ENCODE measurements around the gene ARHGEF18.
"Not testable (repeated sequence)": the region's sequence is repeated elsewhere in the genome, so short reads cannot be mapped to it uniquely, and the experiment has no call there.

ARHGEF18 gene

DNA sequence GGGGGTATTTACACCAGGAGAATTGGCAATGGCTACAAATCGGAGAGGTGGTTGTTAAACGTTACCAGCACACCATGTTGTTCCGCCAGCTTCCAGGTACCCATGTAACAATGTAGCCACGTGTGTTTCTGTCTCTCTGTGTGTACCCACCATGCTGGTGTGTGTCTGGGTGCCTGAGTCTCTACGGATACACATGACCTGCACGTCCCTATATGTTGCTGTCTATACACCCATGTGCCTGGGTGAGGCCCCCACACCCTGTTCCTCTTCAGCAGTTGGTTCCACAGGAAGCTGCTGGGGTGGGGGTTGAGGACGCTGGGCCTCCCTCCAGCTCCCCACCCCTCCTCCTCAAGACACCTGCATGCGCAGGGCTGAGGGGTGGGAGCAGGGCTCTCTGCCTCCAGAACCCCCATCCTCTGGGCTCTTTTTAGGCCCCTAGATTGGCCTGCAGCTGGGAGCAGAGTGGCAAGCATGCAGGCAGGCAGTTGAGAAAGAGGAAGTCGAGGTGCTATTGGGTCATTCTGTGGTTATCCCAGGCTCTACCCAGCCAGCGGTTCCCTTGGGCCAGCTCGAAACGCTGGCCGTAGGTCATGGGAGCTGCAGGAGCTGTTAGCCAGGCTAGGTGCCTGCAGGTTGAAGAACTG lies at the start of gene ARHGEF18:
ARHGEF18 (plus strand) TSS at position 351 of the 644 bp plus-strand sequence. CDS start 13,954 bp downstream, outside the sequence.
- no peak for DNase-seq

GRCh38 chr19:7301525-7301924 lies 47.2 kb upstream of the ARHGEF18 start:
- no peak for DNase-seq

DNA sequence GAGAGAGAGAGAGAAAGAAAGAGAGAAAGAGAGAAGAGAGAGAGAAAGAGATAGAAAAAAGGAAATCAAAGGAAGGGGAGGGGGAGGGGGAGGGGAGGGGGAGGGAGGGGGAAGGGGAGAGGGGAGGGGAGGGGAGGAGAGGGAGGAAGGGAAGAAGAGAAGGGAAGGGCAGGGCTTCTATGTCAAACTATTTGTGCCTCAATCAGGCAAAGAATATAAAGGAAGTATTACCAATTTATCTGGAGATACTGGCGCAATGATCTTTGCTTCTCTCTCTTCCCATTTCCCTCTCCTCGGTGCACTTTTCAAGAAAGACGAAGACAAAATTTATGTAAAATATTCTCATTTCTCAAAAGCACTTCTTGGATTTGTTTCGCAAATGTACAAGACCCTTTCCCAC lies 45.3 kb upstream of the ARHGEF18 start:
- no peak for DNase-seq

- DNase-seq: no peak
Observed at GRCh38 chr19:7304200-7304599, 44.5 kb upstream of the ARHGEF18 start.

- DNase-seq: no peak
Observed at GRCh38 chr19:7307590-7308218, 41.0 kb upstream of the ARHGEF18 start.

GRCh38 chr19:7308327-7308726 lies 40.4 kb upstream of the ARHGEF18 start:
- DNase-seq: not testable (repeated sequence)

DNA sequence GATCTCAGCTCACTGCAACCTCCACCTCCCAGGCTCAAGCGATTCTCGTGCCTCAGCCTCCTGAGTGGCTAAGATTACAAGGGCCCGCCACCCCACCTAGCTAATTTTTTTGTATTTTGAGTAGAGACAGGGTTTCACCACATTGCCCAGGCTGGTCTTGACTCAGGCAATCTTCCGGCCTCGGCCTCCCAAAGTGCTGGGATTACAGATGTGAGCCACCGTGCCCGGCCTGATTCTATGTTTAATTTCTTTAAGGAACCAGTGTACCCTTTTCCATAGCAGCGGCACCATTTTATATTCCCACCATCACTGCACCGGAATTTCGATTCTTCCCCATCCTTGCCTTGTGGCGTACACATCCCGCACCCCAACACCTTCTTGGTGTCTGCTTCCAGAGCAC lies 36.8 kb upstream of the ARHGEF18 start:
- DNase-seq: no peak

DNA sequence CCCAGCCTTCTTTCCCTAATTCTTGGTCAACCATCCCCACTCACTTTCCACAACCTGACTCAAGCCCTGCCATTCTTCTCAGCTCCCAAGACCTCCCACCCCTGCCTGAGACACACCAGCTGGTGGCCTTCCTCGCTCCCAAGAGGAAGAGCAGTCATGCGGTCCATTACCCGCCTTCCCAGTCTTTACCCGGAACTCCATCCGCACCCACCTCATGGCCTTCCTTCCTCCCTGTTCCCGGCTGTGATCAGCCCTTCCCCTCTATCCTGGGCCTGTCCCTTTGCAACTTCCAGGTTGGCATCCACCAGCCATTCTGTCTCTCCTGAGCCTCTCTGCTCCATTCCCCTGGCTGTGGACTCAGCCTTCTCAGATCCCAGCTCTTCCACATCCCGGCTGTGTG lies 35.9 kb upstream of the ARHGEF18 start:
- DNase-seq: no peak

DNA sequence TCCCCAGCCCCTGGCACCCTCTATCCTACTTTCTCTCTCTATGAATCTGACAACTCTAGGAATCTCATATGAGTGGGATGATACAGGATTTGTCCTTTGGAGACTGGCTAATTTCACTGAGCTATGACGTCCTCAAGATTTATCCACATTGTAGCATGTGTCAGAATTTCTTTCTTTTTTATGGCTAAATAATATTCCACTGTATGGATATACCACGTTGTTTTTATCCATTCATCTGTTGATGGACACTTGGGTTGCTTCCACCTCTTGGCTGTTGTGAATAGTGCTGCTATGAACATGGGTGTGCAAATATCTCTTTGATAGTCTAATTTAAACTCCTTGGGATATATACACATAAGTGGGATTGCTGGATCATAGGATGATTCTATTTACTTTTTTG lies 30.6 kb upstream of the ARHGEF18 start:
- no peak for DNase-seq

- DNase-seq: no peak
Observed at GRCh38 chr19:7326105-7326877, 22.4 kb upstream of the ARHGEF18 start.

DNA sequence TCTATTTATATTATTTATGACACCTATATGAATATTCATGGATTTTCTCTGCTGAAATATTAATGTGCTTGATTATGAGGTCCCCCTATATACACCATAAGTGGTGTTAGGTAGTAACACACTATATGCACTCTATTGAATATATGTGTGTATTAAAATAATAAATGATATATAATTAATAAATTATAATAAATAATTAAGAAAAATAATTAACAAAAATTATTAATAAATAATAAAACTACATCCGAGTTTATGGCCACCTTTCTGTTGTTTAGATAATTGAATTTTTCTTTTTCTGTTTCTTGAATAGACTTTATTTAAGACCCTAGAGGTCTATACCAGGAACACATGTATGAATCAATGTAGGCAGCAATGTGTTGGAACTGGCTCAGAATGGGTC lies 20.9 kb upstream of the ARHGEF18 start:
- DNase-seq: no peak

- no peak for DNase-seq
Observed at GRCh38 chr19:7328647-7329046, 20.1 kb upstream of the ARHGEF18 start.

- no peak for DNase-seq
Observed at GRCh38 chr19:7331446-7331845, 17.3 kb upstream of the ARHGEF18 start.

DNA sequence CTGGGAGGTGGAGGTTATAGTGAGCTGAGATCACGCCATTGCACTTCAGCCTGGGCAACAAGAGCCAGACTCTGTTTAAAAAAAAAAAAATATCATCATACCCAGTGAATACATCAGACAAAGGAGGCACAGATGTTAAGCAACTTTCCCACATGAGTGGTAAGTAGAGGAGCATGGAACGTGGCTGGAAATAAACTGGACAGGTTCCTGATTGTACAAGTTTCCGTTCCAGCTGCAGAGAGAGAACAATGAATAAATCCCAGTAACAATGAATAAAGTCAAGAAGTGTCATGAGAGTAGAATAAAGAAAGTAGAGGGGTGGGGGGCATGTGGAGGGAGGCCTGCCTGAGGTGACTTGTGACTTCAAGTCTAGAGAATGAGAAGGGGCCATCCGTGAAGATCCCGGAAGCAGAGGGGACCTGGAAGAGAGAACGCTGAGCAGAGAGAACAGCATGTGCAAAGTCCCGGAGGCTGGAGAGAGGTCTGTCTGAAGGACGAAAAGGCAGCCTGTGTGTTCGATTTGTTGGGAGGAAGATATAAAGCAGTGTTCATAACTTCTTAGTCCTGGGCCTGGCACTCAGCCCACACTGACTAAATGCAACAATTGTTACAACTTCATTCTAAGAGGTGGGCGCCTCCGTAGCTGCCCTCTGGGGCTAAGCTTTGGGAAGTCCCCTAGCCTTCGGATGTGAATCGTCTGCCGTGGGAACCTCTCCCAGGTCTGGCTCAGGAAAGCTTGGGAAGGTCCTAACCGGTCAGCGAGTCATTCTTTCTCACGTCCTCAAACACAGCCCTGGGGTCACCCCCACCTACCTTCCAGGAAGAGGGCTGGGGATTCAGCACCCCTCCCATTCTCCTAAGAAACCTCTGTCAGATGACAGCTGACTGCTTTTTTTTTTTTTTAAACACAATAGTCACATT lies 15.3 kb upstream of the ARHGEF18 start:
- no peak for DNase-seq

DNA sequence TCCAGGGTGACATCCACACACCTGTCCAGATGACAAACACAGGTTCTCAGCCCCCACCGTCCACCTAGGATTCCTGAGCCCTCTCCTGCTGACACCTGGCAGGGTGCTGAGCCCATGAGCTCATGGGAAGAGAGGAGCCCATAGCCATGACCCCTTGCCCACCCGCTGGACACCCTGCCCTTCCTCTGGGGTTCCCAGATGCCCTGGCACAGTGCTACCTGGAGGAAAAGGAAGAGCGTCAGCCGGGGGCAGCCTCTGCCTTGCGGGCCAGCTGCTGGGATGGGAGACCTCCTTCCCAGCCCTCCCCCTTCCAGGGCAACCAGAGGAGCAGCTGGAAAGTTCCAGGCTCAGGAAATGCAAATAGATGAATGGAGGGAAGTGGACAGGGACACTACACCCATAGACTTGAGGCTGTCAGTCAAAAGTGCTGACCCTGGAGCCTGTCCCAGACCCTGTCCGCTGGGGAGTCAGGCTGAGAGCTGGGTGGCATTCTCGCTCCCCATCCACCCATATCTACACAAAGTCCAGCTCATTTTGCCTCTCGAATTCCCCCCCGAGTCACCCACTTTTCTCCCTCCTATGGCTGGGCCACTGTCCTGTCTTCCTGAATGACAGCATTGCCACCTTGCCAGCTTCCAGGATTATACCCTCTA lies 12.3 kb upstream of the ARHGEF18 start:
- no peak for DNase-seq

GRCh38 chr19:7337380-7338194 lies 11.2 kb upstream of the ARHGEF18 start:
- DNase-seq: peak; percentile 30

DNA sequence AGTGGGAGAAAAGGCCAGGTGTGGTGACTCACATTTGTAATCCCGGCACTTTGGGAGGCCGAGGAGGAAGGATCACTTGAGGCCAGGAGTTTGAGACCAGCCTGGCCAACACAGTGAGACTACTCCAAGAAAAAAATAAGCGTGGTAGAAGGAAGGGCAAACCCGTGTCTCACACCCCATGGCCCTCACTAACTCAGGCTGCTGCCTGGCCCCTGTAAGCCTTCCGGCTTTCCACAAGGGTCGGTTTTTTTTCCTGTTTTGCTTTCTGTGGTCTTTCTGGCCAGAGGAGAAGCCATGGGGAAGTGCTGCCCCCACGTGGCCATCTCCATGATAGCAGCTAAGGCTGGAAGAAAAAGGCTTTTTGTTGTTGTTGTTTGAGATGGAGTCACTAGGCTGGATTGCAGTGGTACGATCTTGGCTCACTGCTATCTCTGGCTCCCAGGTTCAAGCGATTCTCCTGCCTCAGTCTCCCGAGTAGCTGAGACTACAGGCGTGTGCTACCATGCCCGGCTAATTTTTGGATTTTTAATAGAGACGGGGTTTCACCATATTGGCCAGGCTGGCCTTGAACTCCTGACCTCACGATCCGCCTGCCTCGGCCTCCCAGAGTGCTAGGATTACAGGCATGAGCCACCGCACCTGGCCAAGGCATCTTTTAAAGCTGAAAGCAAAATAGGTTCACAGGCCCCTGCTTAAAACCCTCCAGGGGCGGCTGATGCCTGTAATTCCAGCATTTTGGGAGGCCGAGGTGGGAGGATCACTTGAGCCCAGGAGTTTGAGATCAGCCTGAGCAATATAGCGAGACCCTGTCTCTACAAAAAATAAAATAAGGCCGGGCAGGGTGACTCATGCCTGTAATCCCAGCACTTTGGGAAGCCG lies 7.5 kb upstream of the ARHGEF18 start:
- DNase-seq: peak; percentile 85

DNA sequence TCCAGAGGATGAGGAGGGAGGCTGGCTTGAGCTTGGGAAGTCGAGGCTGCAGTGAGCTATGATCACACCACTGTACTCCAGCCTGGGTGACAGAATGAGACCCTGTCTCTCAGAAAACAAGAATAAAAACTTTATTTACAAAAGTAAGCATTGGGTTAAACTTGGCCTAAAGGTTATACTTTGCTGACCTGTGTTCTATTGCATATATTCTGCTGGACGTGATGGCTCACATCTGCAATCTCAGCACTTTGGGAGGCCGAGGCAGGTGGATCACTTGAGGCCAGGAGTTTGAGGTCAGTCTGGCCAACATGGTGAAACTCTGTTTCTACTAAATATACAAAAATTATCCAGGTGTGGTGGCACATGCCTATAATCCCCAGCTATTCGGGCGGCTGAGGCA lies 6.6 kb upstream of the ARHGEF18 start:
- no peak for DNase-seq

DNA sequence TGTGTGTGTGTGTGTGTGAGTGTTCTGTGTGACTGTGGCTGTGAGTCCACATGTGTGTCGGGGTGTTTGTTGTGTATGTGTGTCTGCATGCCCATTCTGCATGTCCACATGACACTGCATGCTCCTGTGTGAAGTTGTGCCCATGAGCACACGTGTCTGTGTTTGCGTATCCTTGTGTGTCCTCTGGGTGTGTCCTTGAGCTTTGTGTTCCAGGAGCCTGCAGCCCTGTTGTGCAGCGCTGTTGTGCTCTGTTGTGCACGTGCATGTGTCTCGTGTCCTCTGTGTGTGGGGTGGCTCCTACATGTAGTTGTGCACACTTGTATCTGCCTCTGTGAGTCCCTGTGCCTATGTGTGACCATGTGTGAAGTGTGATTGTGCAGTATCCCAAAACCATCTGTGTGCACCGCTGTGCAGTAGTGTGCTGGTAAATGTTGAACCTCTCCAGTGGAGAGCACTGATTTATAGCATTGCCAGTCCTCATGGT lies 2.2 kb upstream of the ARHGEF18 start:
- no peak for DNase-seq

GRCh38 chr19:7346997-7347396 lies 1.7 kb upstream of the ARHGEF18 start:
- not testable (repeated sequence) for DNase-seq

Measured in midbrain (tissue), 1 donor.